Breast epithelium (tissue), 3 donors: ENCODE data around the gene DOK5.

Source experiments
- POLR2A ChIP-seq: fragments of 450-650 bp; IDR thresholded peaks from one replicate; pipeline ENCODE4 v1.6.1; 2016; ENCODE audit warnings: antibody characterized with exemption, mild to moderate bottlenecking, moderate library complexity
- POLR2AphosphoS5 ChIP-seq, 3 donors: sonication (generic); formaldehyde crosslinking; IDR thresholded peaks; one replicate each; pipeline ENCODE4 v1.6.1; 2017; ENCODE audit warnings: antibody characterized with exemption in 3 of 3
- TF ChIP-seq, protein P1 (sequence below), 3 donors: fragments of 450-650 bp; IDR thresholded peaks; one replicate each; pipeline ENCODE4 v1.5.1; 2016 to 2017; ENCODE audit warnings: antibody characterized with exemption in 3 of 3, mild to moderate bottlenecking in 3 of 3, moderate library complexity in 3 of 3

GRCh38 chr20:54626126-54626525 is 150.7 kb downstream of the DOK5 start:
- TF ChIP-seq, protein P1, sequence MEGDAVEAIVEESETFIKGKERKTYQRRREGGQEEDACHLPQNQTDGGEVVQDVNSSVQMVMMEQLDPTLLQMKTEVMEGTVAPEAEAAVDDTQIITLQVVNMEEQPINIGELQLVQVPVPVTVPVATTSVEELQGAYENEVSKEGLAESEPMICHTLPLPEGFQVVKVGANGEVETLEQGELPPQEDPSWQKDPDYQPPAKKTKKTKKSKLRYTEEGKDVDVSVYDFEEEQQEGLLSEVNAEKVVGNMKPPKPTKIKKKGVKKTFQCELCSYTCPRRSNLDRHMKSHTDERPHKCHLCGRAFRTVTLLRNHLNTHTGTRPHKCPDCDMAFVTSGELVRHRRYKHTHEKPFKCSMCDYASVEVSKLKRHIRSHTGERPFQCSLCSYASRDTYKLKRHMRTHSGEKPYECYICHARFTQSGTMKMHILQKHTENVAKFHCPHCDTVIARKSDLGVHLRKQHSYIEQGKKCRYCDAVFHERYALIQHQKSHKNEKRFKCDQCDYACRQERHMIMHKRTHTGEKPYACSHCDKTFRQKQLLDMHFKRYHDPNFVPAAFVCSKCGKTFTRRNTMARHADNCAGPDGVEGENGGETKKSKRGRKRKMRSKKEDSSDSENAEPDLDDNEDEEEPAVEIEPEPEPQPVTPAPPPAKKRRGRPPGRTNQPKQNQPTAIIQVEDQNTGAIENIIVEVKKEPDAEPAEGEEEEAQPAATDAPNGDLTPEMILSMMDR (IDR thresholded peaks at IDR 0.05), result no peak
- TF ChIP-seq POLR2A (no peak), POLR2AphosphoS5 (IDR thresholded peaks at IDR 0.05) (no peak)
